CD4-positive, alpha-beta memory T cell (primary cell): ENCODE results near the gene PDLIM7. TPM values are rescaled to one million over a fixed set of nuclear protein-coding genes. Genes with fewer than 3 reads are reported as not detected.
A peak's percentile ranks its signal among the peaks of the same experiment; 100 is the strongest.

Source experiments
- CTCF ChIA-PET: fragments of 350-600 bp; sonication (Branson Sonifier 250); formaldehyde crosslinking; loops from one replicate; lab custom pipeline; 2021; ENCODE audit warnings: inconsistent platforms; ENCODE audit not compliant: partially characterized antibody; lab: Charles Lee
- POLR2A ChIA-PET: fragments of 350-600 bp; sonication (Branson Sonifier 250); formaldehyde crosslinking; loops from one replicate; lab custom pipeline; 2021; ENCODE audit not compliant: partially characterized antibody; lab: Charles Lee
- DNase-seq, 5 donors: peaks; one replicate each; pipeline versions ENCODE4 v3.0.0 to v3.0.0-alpha.2; 2020 to 2022; ENCODE audit warnings: mixed read lengths in 1 of 5
- H3K27ac ChIP-seq: one replicate; pipeline ENCODE4 v1.7.0; 2013; ENCODE audit warnings: low read depth, low read length
- H3K27me3 ChIP-seq: 2 replicates; pipeline ENCODE4 v1.7.0; 2013; ENCODE audit warnings: mild to moderate bottlenecking, low read length, moderate library complexity; ENCODE audit not compliant: insufficient read depth
- H3K36me3 ChIP-seq: 2 replicates; pipeline ENCODE4 v1.7.0; 2013; ENCODE audit warnings: mild to moderate bottlenecking, low read length, moderate library complexity; ENCODE audit not compliant: insufficient read depth
- H3K4me1 ChIP-seq: 2 replicates; pipeline ENCODE4 v1.7.0; 2013; ENCODE audit warnings: mild to moderate bottlenecking, low read length, moderate library complexity; ENCODE audit not compliant: insufficient read depth
- H3K4me3 ChIP-seq, 2 donors: one replicate each; pipeline ENCODE4 v1.7.0; 2013; ENCODE audit warnings: low read length in 2 of 2, mild to moderate bottlenecking in 1 of 2
- H3K9me3 ChIP-seq, 2 donors: one replicate each; pipeline ENCODE4 v1.7.0; 2013; ENCODE audit warnings: low read length in 2 of 2, control low read depth in 1 of 2; ENCODE audit not compliant: control insufficient read depth in 1 of 2
- H3K27ac Mint-ChIP-seq, 7 donors: one replicate each; pipeline ENCODE4 v1.8.0; 2020 to 2021; ENCODE audit warnings: mixed read lengths in 7 of 7, mild to moderate bottlenecking in 6 of 7, inconsistent platforms in 3 of 7, moderate library complexity in 3 of 7
- H3K27me3 Mint-ChIP-seq, 2 donors: one replicate each; pipeline ENCODE4 v1.8.0; 2020 to 2021; ENCODE audit warnings: mixed read lengths in 2 of 2
- H3K36me3 Mint-ChIP-seq, 2 donors: one replicate each; pipeline ENCODE4 v1.8.0; 2020 to 2021; ENCODE audit warnings: mixed read lengths in 2 of 2, inconsistent platforms in 1 of 2, mild to moderate bottlenecking in 1 of 2
- H3K4me1 Mint-ChIP-seq, 4 donors: one replicate each; pipeline ENCODE4 v1.8.0; 2020 to 2021; ENCODE audit warnings: mixed read lengths in 4 of 4, mild to moderate bottlenecking in 1 of 4
- H3K4me3 Mint-ChIP-seq, 8 donors: one replicate each; pipeline ENCODE4 v1.8.0; 2020 to 2021; ENCODE audit warnings: mixed read lengths in 8 of 8, mild to moderate bottlenecking in 7 of 8, moderate library complexity in 6 of 8, inconsistent platforms in 3 of 8
- H3K9me3 Mint-ChIP-seq, 8 donors: one replicate each; pipeline ENCODE4 v1.8.0; 2020 to 2021; ENCODE audit warnings: mixed read lengths in 8 of 8, mild to moderate bottlenecking in 5 of 8, inconsistent platforms in 3 of 8, moderate library complexity in 1 of 8
- intact Hi-C: fragments of 100-400 bp; cut with micrococcal nuclease; formaldehyde crosslinking; loops from one replicate; pipeline ENCODE4 v1.15.1; 2023
- polyA plus RNA-seq, 2 donors: library from polyadenylated mRNA; unstranded; fragments of 300-500 nt; fragmentation: Illumina TruSeq; gene quantifications; one replicate each; pipeline ENCODE4 v1.2.3, GENCODE V29; 2021
- total RNA-seq, 2 experiments: library from RNA; stranded (reverse); gene quantifications; one replicate each; pipeline ENCODE4 v1.2.3, GENCODE V29; 2021

PDLIM7 gene
- total and polyA plus RNA-seq, 4 experiments from 2014 or later, result 3.3 to 7.3 (median 4.6) TPM

- Mint-ChIP-seq H3K4me3 (no peak overlapping the region), H3K27me3 (no peaks in the 10 kb centered on the region), H3K36me3 (no peaks in the 10 kb centered on the region), H3K9me3 (no peaks in the 10 kb centered on the region), H3K4me1 (peaks cover 2 to 26% (median 9%) of the 10 kb centered on the region in 4 donors), H3K27ac (peak overlapping the region in 3 of 7 donors; percentile 42 to 86 (median 63))
- no peaks in the 10 kb centered on the region for H3K9me3 ChIP-seq
- no peak for DNase-seq
- no peak overlapping the region for H3K4me3 ChIP-seq
- no peaks in the 10 kb centered on the region for H3K36me3 ChIP-seq
- CTCF ChIA-PET, result interaction anchor here (0.8 kb wide), 1 partner anchor 25 kb away, joined by 3 read pairs; no protein-coding TSS in a partner anchor
- intact Hi-C loops, result no loop called here
- no peak overlapping the region for H3K27ac ChIP-seq
- H3K4me1 ChIP-seq, result no peaks in the 10 kb centered on the region
- POLR2A ChIA-PET, result no interaction called here
- no peaks in the 10 kb centered on the region for H3K27me3 ChIP-seq
Measured at GRCh38 chr5:177479774-177480173, 17.6 kb downstream of the PDLIM7 start.

GRCh38 chr5:177478711-177479646, 18.4 kb downstream of the PDLIM7 start:
- no peaks in the 10 kb centered on the region for H3K9me3 ChIP-seq
- H3K4me3 Mint-ChIP-seq, result peak overlapping the region in 1 of 8 donors; percentile 5
- H3K36me3 Mint-ChIP-seq, result no peaks in the 10 kb centered on the region
- intact Hi-C loops, result no loop called here
- H3K4me1 Mint-ChIP-seq, result peaks cover 2 to 32% (median 8%) of the 10 kb centered on the region in 4 donors
- no peaks in the 10 kb centered on the region for H3K36me3 ChIP-seq
- no peaks in the 10 kb centered on the region for H3K27me3 ChIP-seq
- no peak overlapping the region for H3K27ac ChIP-seq
- H3K4me1 ChIP-seq, result no peaks in the 10 kb centered on the region
- no peak for DNase-seq
- peaks cover 0 to 3% of the 10 kb centered on the region in 2 donors for H3K27me3 Mint-ChIP-seq
- H3K9me3 Mint-ChIP-seq, result no peaks in the 10 kb centered on the region
- ChIA-PET POLR2A (no interaction called here), CTCF (interaction anchor here (1.2 to 1.3 kb wide), 2 partner anchors 14 to 22 kb away, joined by 3 to 4 read pairs; no protein-coding TSS in a partner anchor)
- H3K27ac Mint-ChIP-seq, result peak overlapping the region in 6 of 7 donors; percentile 24 to 77 (median 72)
- H3K4me3 ChIP-seq, result no peak overlapping the region

- Histone ChIP-seq H3K27ac (no peak overlapping the region), H3K27me3 (no peaks in the 10 kb centered on the region), H3K36me3 (no peaks in the 10 kb centered on the region), H3K4me3 (no peak overlapping the region), H3K9me3 (no peaks in the 10 kb centered on the region), H3K4me1 (no peaks in the 10 kb centered on the region)
- Mint-ChIP-seq H3K36me3 (no peaks in the 10 kb centered on the region), H3K27me3 (peaks cover 0 to 5% of the 10 kb centered on the region in 2 donors), H3K27ac (no peak overlapping the region), H3K4me1 (peaks cover 2 to 33% (median 8%) of the 10 kb centered on the region in 4 donors), H3K9me3 (no peaks in the 10 kb centered on the region), H3K4me3 (no peak overlapping the region)
- ChIA-PET CTCF (interaction anchor here (0.8 to 1.7 kb wide), 6 partner anchors 15 to 87 kb away, joined by 3 to 5 read pairs (median 4); no protein-coding TSS in a partner anchor), POLR2A (interaction anchor here (1.0 kb wide), 1 partner anchor 22 kb away, joined by 3 read pairs; no protein-coding TSS in a partner anchor)
- DNase-seq, result no peak
- intact Hi-C loops, result no loop called here
Measured at GRCh38 chr5:177477701-177478477, 19.5 kb downstream of the PDLIM7 start.

GRCh38 chr5:177476531-177477233, 20.7 kb downstream of the PDLIM7 start:
- H3K9me3 Mint-ChIP-seq, result no peaks in the 10 kb centered on the region
- peaks cover 5% of the 10 kb centered on the region for H3K4me1 ChIP-seq
- H3K4me1 Mint-ChIP-seq, result peaks cover 2 to 33% (median 12%) of the 10 kb centered on the region in 4 donors
- no peaks in the 10 kb centered on the region for H3K36me3 Mint-ChIP-seq
- no peaks in the 10 kb centered on the region for H3K9me3 ChIP-seq
- H3K4me3 Mint-ChIP-seq, result peak overlapping the region in 2 of 8 donors; percentile 26 to 76
- no peak overlapping the region for H3K4me3 ChIP-seq
- peaks cover 3% of the 10 kb centered on the region for H3K27me3 ChIP-seq
- H3K27ac ChIP-seq, result no peak overlapping the region
- POLR2A ChIA-PET, result interaction anchor here (0.7 to 1.5 kb wide), 2 partner anchors 12 to 21 kb away, joined by 3 read pairs; partner anchors contain the start of gene PDLIM7
- DNase-seq, result no peak
- CTCF ChIA-PET, result interaction anchor here (0.9 to 1.7 kb wide), 5 partner anchors 21 to 167 kb away, joined by 3 to 6 read pairs (median 5); partner anchors contain the start of gene PDLIM7
- peaks cover 0 to 5% of the 10 kb centered on the region in 2 donors for H3K27me3 Mint-ChIP-seq
- intact Hi-C loops, result no loop called here
- no peaks in the 10 kb centered on the region for H3K36me3 ChIP-seq
- H3K27ac Mint-ChIP-seq, result no peak overlapping the region

DNA sequence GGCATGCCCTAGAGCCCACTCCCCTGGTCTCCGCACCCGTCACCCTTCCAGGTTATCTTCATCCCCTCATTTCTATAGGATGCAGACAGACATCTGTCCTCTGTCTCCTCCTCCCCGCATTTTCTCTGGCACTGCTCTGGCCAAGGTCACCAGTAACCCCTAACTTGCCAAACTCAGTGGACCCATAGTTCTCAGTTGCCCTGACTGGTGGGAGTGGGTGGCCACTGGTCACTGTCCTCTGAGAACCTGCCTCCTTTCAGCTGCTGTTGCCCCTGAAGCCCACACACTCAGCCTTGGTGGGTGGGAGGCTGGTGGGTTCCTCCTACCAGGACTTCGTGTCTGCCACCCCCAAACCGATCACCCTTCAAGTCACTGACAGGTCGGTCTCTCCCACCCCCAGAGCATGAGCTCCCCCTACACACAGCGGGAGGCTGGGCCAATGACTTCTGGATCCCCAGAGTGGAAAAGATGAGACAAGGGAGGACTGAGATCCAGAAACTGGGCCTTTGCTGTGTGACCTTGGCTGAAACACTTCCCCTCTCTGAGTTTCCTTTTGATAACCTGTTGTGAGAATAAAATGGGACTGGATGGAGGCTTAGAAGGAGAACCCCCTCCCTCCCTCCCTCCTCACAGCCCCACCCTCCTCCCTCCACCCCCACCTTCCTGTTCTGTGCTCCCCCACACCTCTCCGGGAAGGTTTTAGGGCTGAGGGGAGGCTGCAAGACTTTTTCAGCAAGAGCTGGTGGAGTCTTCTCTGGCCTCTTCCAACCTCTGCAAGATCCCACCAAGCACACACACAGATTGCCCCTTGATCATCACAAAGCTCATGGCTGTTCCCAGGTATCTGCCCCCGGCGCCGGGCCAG, 21.6 kb downstream of the PDLIM7 start:
- DNase-seq, result no peak
- no peak overlapping the region for H3K4me3 ChIP-seq
- H3K36me3 ChIP-seq, result no peaks in the 10 kb centered on the region
- Mint-ChIP-seq H3K4me1 (peaks cover 2 to 33% (median 12%) of the 10 kb centered on the region in 4 donors), H3K27ac (peak overlapping the region in 1 of 7 donors; percentile 42), H3K4me3 (peak overlapping the region in 6 of 8 donors; percentile 9 to 76 (median 29)), H3K36me3 (no peaks in the 10 kb centered on the region), H3K9me3 (no peaks in the 10 kb centered on the region), H3K27me3 (peaks cover 0 to 5% of the 10 kb centered on the region in 2 donors)
- H3K4me1 ChIP-seq, result peaks cover 5% of the 10 kb centered on the region
- ChIA-PET POLR2A (interaction anchor here (0.7 to 1.5 kb wide), 2 partner anchors 11 to 22 kb away, joined by 3 read pairs; partner anchors contain the start of gene PDLIM7), CTCF (interaction anchor here (0.9 to 2.2 kb wide), 3 partner anchors 22 to 166 kb away, joined by 3 to 9 read pairs (median 6); partner anchors contain the start of gene PDLIM7)
- H3K27ac ChIP-seq, result no peak overlapping the region
- peaks cover 3% of the 10 kb centered on the region for H3K27me3 ChIP-seq
- no peaks in the 10 kb centered on the region for H3K9me3 ChIP-seq
- intact Hi-C loops, result loop anchor here (2.0 kb wide), 1 partner anchor 21 kb away; the partner anchor contains the start of gene PDLIM7
